H1 (cell line): Measurements from ENCODE around the gene PDCL3. TPM values are rescaled to one million over a fixed set of nuclear protein-coding genes. Genes with fewer than 3 reads are reported as not detected.

ENCODE experiments used
- CTCF ChIA-PET: fragments of 300-600 bp; sonication (Branson Sonifier 250); formaldehyde crosslinking; loops from one replicate; lab custom pipeline; 2021; ENCODE audit not compliant: partially characterized antibody; lab: Charles Lee
- POLR2A ChIA-PET: fragments of 300-600 bp; sonication (Branson Sonifier 250); formaldehyde crosslinking; loops from one replicate; lab custom pipeline; 2021; ENCODE audit warnings: inconsistent platforms; ENCODE audit not compliant: partially characterized antibody; lab: Charles Lee
- DNase-seq, 2 experiments: peaks; one replicate each; pipeline versions ENCODE4 v3.0.0 to v3.0.0-alpha.2; 2010 to 2022; ENCODE audit warnings: low spot score in 2 of 2, low read depth in 1 of 2, mixed read lengths in 1 of 2
- FAIRE-seq: peaks from 2 replicates; lab custom pipeline; 2011; peaks lifted over from hg19 to GRCh38; lab: Jason Lieb, UNC
- H2AFZ ChIP-seq: 2 replicates; pipeline ENCODE4 v1.8.1; 2012; ENCODE audit warnings: low read length, inconsistent platforms
- H2AK5ac ChIP-seq: 2 replicates; pipeline ENCODE4 v1.6.1; 2013; ENCODE audit warnings: low read depth, low read length
- H2BK120ac ChIP-seq: replicated peaks from 2 replicates; pipeline ENCODE3; 2013; ENCODE audit warnings: low read depth, low read length, inconsistent platforms
- H2BK12ac ChIP-seq: 2 replicates; pipeline ENCODE4 v1.6.1; 2013; ENCODE audit warnings: low read depth, low read length
- H2BK15ac ChIP-seq: 2 replicates; pipeline ENCODE4 v1.6.1; 2013; ENCODE audit warnings: low read length
- H2BK20ac ChIP-seq: 2 replicates; pipeline ENCODE4 v1.6.1; 2013; ENCODE audit warnings: low read length
- H2BK5ac ChIP-seq: 2 replicates; pipeline ENCODE4 v1.6.1; 2013; ENCODE audit warnings: low read depth, low read length
- H3K14ac ChIP-seq: 2 replicates; pipeline ENCODE4 v1.6.1; 2013; ENCODE audit warnings: inconsistent platforms; ENCODE audit not compliant: insufficient read length
- H3K18ac ChIP-seq: 2 replicates; pipeline ENCODE4 v1.6.1; 2013; ENCODE audit warnings: low read length; ENCODE audit errors: extremely low read depth
- H3K23ac ChIP-seq: 2 replicates; pipeline ENCODE4 v1.6.1; 2013; ENCODE audit warnings: inconsistent platforms; ENCODE audit not compliant: insufficient read length
- H3K23me2 ChIP-seq: 2 replicates; pipeline ENCODE4 v1.6.1; 2013; ENCODE audit warnings: low read depth, low read length
- H3K27ac ChIP-seq: 2 replicates; pipeline ENCODE4 v1.6.1; 2011; ENCODE audit warnings: low read depth, low read length, inconsistent platforms
- H3K27me3 ChIP-seq, 4 experiments: replicated peaks in 1 of 4; 1 replicate in 1 of 4; 2 replicates in 3 of 4; pipeline versions ENCODE4 v1.6.1 to v1.8.1; 2011 to 2013; ENCODE audit warnings: low read length in 3 of 4, mild to moderate bottlenecking in 3 of 4, inconsistent platforms in 2 of 4, mixed read lengths in 2 of 4, moderate library complexity in 1 of 4; ENCODE audit not compliant: control insufficient read depth in 3 of 4, insufficient read depth in 3 of 4; ENCODE audit errors: extremely low read depth in 1 of 4
- H3K36me3 ChIP-seq, 4 experiments: 2 replicates each; pipeline versions ENCODE4 v1.6.1 to v1.8.1; 2011 to 2013; ENCODE audit warnings: mild to moderate bottlenecking in 4 of 4, low read length in 3 of 4, moderate library complexity in 2 of 4, control low read depth in 1 of 4, inconsistent platforms in 1 of 4; ENCODE audit not compliant: insufficient read depth in 4 of 4, control insufficient read depth in 2 of 4
- H3K4ac ChIP-seq: replicated peaks from 2 replicates; pipeline ENCODE3; 2013; ENCODE audit warnings: low read length, low read depth, mixed read lengths, inconsistent platforms; ENCODE audit not compliant: insufficient read length
- H3K4me1 ChIP-seq, 4 experiments: replicated peaks in 1 of 4; 1 replicate in 1 of 4; 2 replicates in 3 of 4; pipeline versions ENCODE4 v1.6.1 to v1.8.1; 2011 to 2013; ENCODE audit warnings: low read length in 3 of 4, inconsistent platforms in 2 of 4, mixed read lengths in 1 of 4; ENCODE audit not compliant: insufficient read depth in 4 of 4, control insufficient read depth in 3 of 4
- H3K4me2 ChIP-seq, 2 experiments: 2 replicates each; pipeline versions ENCODE4 v1.6.1 to v1.8.1; 2011 to 2013; ENCODE audit warnings: low read depth in 2 of 2, low read length in 2 of 2, control low read depth in 1 of 2, inconsistent platforms in 1 of 2, mild to moderate bottlenecking in 1 of 2; ENCODE audit not compliant: insufficient read depth in 1 of 2
- H3K4me3 ChIP-seq, 4 experiments: fragments of 200-600, 300-600 bp in 1 of 4; sonication (generic), shearing (Covaris generic), sonication (Bioruptor Twin) in 1 of 4; 2 replicates each; pipeline versions ENCODE4 v1.5.1 to v1.8.1; 2011 to 2016; ENCODE audit warnings: low read length in 4 of 4, low read depth in 3 of 4, control low read depth in 2 of 4, inconsistent platforms in 2 of 4, mild to moderate bottlenecking in 2 of 4, mixed read lengths in 1 of 4, moderate library complexity in 1 of 4; ENCODE audit not compliant: insufficient read depth in 2 of 4; ENCODE audit errors: extremely low read depth in 1 of 4
- H3K56ac ChIP-seq: replicated peaks from 2 replicates; pipeline ENCODE3; 2013; ENCODE audit warnings: low read depth, mild to moderate bottlenecking, mixed read lengths, low read length, inconsistent platforms; ENCODE audit not compliant: insufficient read length
- H3K79me1 ChIP-seq: 2 replicates; pipeline ENCODE4 v1.6.1; 2013; ENCODE audit warnings: low read depth, low read length, control low read depth
- H3K79me2 ChIP-seq, 2 experiments: 2 replicates each; pipeline versions ENCODE4 v1.6.1 to v1.8.1; 2012 to 2013; ENCODE audit warnings: low read length in 2 of 2, mild to moderate bottlenecking in 2 of 2, inconsistent platforms in 1 of 2; ENCODE audit not compliant: insufficient read depth in 2 of 2, control insufficient read depth in 1 of 2
- H3K9ac ChIP-seq, 4 experiments: replicated peaks in 1 of 4; 1 replicate in 1 of 4; 2 replicates in 3 of 4; pipeline versions ENCODE4 v1.6.1 to v1.8.1; 2011 to 2013; ENCODE audit warnings: low read depth in 3 of 4, low read length in 3 of 4, control low read depth in 2 of 4, mild to moderate bottlenecking in 2 of 4, moderate library complexity in 2 of 4, inconsistent platforms in 1 of 4; ENCODE audit errors: extremely low read depth in 1 of 4
- H3K9me3 ChIP-seq, 2 experiments: 2 replicates each; pipeline versions ENCODE4 v1.6.1 to v1.8.1; 2012 to 2013; ENCODE audit warnings: mild to moderate bottlenecking in 2 of 2, moderate library complexity in 2 of 2, control low read depth in 1 of 2, inconsistent platforms in 1 of 2, low read depth in 1 of 2, low read length in 1 of 2, mixed read lengths in 1 of 2; ENCODE audit not compliant: insufficient read depth in 2 of 2
- H4K20me1 ChIP-seq, 2 experiments: replicated peaks in 1 of 2; 2 replicates each; pipeline versions ENCODE3 to v1.8.1; 2011 to 2013; ENCODE audit warnings: inconsistent platforms in 2 of 2, low read length in 2 of 2, mild to moderate bottlenecking in 1 of 2; ENCODE audit not compliant: insufficient read depth in 2 of 2, control insufficient read depth in 1 of 2
- H4K5ac ChIP-seq: 2 replicates; pipeline ENCODE4 v1.6.1; 2013; ENCODE audit warnings: low read length, low read depth, mixed read lengths, inconsistent platforms; ENCODE audit not compliant: insufficient read length
- H4K8ac ChIP-seq: 2 replicates; pipeline ENCODE4 v1.8.0; 2013; ENCODE audit warnings: mild to moderate bottlenecking, moderate library complexity, low read length, inconsistent platforms; ENCODE audit not compliant: insufficient read depth; ENCODE audit errors: extremely low read depth
- H4K91ac ChIP-seq: replicated peaks from 2 replicates; pipeline ENCODE3; 2013; ENCODE audit warnings: low read length, mixed read lengths, inconsistent platforms; ENCODE audit not compliant: insufficient read length
- CEBPB ChIP-seq: IDR thresholded peaks from 2 replicates; pipeline ENCODE4 v1.6.1; 2012; ENCODE audit warnings: low read depth, low read length
- CHD2 ChIP-seq: IDR thresholded peaks from 2 replicates; pipeline ENCODE4 v1.6.1; 2012; ENCODE audit warnings: low read length, improper control_type of control experiment
- CREB1 ChIP-seq: IDR thresholded peaks from 2 replicates; pipeline ENCODE4 v1.6.1; 2012; ENCODE audit warnings: inconsistent platforms
- EZH2 ChIP-seq: fragments of 200-600 bp; sonication (generic); IDR thresholded peaks from 2 replicates; pipeline ENCODE4 v1.7.1; 2012; ENCODE audit warnings: low read depth, mild to moderate bottlenecking, moderate library complexity, low read length, inconsistent platforms; ENCODE audit not compliant: severe bottlenecking
- GTF2F1 ChIP-seq: IDR thresholded peaks from 2 replicates; pipeline ENCODE4 v1.6.1; 2012; ENCODE audit warnings: low read depth, low read length, improper control_type of control experiment, borderline replicate concordance
- NRF1 ChIP-seq: IDR thresholded peaks from 2 replicates; pipeline ENCODE4 v1.6.1; 2011; ENCODE audit warnings: mild to moderate bottlenecking, low read depth, low read length, improper control_type of control experiment
- PHF8 ChIP-seq: fragments of 200-600 bp; sonication (generic); conservative IDR thresholded peaks from 2 replicates; pipeline ENCODE4 v1.7.1; 2012; ENCODE audit warnings: low read depth, mild to moderate bottlenecking, inconsistent platforms, low read length, moderate library complexity
- SIRT6 ChIP-seq: IDR thresholded peaks from one replicate; pipeline ENCODE4 v1.7.1; 2012; ENCODE audit warnings: low read length, inconsistent platforms
- SP4 ChIP-seq: IDR thresholded peaks from 2 replicates; pipeline ENCODE4 v1.6.1; 2012; ENCODE audit warnings: low read length, inconsistent platforms
- USF2 ChIP-seq: IDR thresholded peaks from 2 replicates; pipeline ENCODE4 v1.6.1; 2011; ENCODE audit warnings: low read length, improper control_type of control experiment
- YY1 ChIP-seq: IDR thresholded peaks from 2 replicates; pipeline ENCODE4 v1.6.1; 2011; ENCODE audit warnings: low read depth, mild to moderate bottlenecking, low read length
- WGBS, 2 experiments: shearing (Covaris generic) in 1 of 2; methylation state at CpG; one replicate each; pipeline versions ENCODE4 v1.1.6 to v1.1.7; 2013 to 2015; ENCODE audit warnings: low lambda C conversion rate in 2 of 2, mixed read lengths in 2 of 2, inconsistent platforms in 1 of 2, low coverage in 1 of 2, missing lambda C conversion rate in 1 of 2; ENCODE audit not compliant: insufficient replicate concordance in 2 of 2, insufficient coverage in 1 of 2, insufficient read length in 1 of 2; ENCODE audit errors: extremely low coverage in 1 of 2, missing lambda C conversion rate in 1 of 2; 5-methylcytosine and 5-hydroxymethylcytosine counted together
- polyA plus RNA-seq, 7 experiments: library from polyadenylated mRNA; depleted of rRNA in 3 of 7; stranded (reverse) in 5 of 7; unstranded in 2 of 7; fragments of >200 nt in 5 of 7; fragments of 200-250 nt in 2 of 7; gene quantifications; 1 replicate in 5 of 7; 2 replicates in 1 of 7; 4 replicates in 1 of 7; pipeline versions ENCODE4 v1.2.1 to v1.2.3, GENCODE V29; 2011 to 2013; ENCODE audit warnings: missing spikeins in 2 of 7, mixed read lengths in 2 of 7
- total RNA-seq: library from RNA; stranded (reverse); fragmentation: NEBNext Ultra II Directional; extraction: Animal tissue kit (Norgen Biotek cat#: 25700); gene quantifications from 2 replicates; pipeline ENCODE4 v1.2.1, GENCODE V29; 2021
- TF ChIP-seq, protein P1 (sequence below): IDR thresholded peaks from 2 replicates; pipeline ENCODE4 v1.6.1; 2012; ENCODE audit warnings: low read length, inconsistent platforms

Gene PDCL3
- total and polyA plus RNA-seq, 2 of the 8 experiments (the other 6 are each of a cell fraction or from before 2014, with no cell fraction given) = 19.8 to 29.4 TPM

- H3K79me1 ChIP-seq = no peaks in the 10 kb centered on the region
- no peak overlapping the region for H3K23ac ChIP-seq
- no peak overlapping the region for H4K5ac ChIP-seq
- no peak overlapping the region for H3K4ac ChIP-seq
- H2BK15ac ChIP-seq = no peak overlapping the region
- H3K27ac ChIP-seq = no peak overlapping the region
- H2AK5ac ChIP-seq = no peak overlapping the region
- H3K4me1 ChIP-seq = no peaks in the 10 kb centered on the region
- DNase-seq (no peak), FAIRE-seq (no peak)
- no peak overlapping the region for H3K14ac ChIP-seq
- H3K79me2 ChIP-seq = no peaks in the 10 kb centered on the region
- ChIA-PET POLR2A (no interaction called here), CTCF (no interaction called here)
- no peak overlapping the region for H2BK20ac ChIP-seq
- H2BK120ac ChIP-seq = no peak overlapping the region
- no peak overlapping the region for H4K91ac ChIP-seq
- H3K9me3 ChIP-seq = no peaks in the 10 kb centered on the region
- no peak overlapping the region for H3K9ac ChIP-seq
- no peak overlapping the region for H3K18ac ChIP-seq
- H4K20me1 ChIP-seq = no peaks in the 10 kb centered on the region
- H3K23me2 ChIP-seq = no peaks in the 10 kb centered on the region; the same call in 1 of the 2 replicates
- no peak overlapping the region for H3K56ac ChIP-seq
- no peak overlapping the region for H4K8ac ChIP-seq
- no peaks in the 10 kb centered on the region for H3K27me3 ChIP-seq
- H2BK12ac ChIP-seq = no peak overlapping the region
- H3K4me2 ChIP-seq = no peak overlapping the region
- WGBS, 2 experiments = 88% methylated on average over 2 of the region's 2 CpGs; no CpG with 5 or more reads in 1 of the 2 experiments
- no peak overlapping the region for H2AFZ ChIP-seq
- no peaks in the 10 kb centered on the region for H3K36me3 ChIP-seq
- no peak overlapping the region for H2BK5ac ChIP-seq
- H3K4me3 ChIP-seq = no peak overlapping the region
- TF ChIP-seq CEBPB (no peak), SP4 (no peak), GTF2F1 (no peak), EZH2 (no peak), SIRT6 (no peak), YY1 (no peak), USF2 (no peak), CHD2 (no peak), CREB1 (no peak), PHF8 (no peak), NRF1 (no peak)
- TF ChIP-seq, protein P1, sequence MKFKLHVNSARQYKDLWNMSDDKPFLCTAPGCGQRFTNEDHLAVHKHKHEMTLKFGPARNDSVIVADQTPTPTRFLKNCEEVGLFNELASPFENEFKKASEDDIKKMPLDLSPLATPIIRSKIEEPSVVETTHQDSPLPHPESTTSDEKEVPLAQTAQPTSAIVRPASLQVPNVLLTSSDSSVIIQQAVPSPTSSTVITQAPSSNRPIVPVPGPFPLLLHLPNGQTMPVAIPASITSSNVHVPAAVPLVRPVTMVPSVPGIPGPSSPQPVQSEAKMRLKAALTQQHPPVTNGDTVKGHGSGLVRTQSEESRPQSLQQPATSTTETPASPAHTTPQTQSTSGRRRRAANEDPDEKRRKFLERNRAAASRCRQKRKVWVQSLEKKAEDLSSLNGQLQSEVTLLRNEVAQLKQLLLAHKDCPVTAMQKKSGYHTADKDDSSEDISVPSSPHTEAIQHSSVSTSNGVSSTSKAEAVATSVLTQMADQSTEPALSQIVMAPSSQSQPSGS = no peak
These were observed 38.5 kb upstream of the PDCL3 start for GRCh38 chr2:100524331-100524730.
